GM20000 (cell line): ENCODE results near the gene SPRED2.

Source experiments
- DNase-seq: peaks from one replicate; pipeline ENCODE4 v3.0.0; 2012; ENCODE audit warnings: low spot score
- TF ChIP-seq, protein P1 (sequence below): IDR thresholded peaks from 2 replicates; pipeline ENCODE4 v1.5.1; 2012; ENCODE audit warnings: mild to moderate bottlenecking, control low read depth; ENCODE audit errors: extremely low read depth, missing control alignments

Gene SPRED2

DNA sequence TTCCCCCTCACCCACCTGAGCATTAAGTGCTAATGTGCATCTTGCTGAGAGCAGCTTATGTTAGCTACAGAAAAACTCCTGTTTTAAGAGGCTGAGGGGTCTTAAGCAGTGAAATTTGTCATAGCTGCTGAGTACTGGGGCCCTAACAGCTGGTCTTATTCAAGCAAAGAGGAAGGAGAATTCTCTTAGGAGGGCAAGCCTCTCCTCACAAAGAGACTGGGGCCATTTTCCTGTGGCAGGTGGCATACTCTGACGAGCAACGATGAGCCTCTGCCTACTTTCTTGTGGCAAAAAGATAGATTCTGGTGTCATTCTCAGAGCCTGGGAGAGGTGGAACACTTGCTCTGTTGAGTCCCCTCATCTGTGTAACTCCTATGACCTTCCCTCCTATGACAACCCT is 53.2 kb downstream of the SPRED2 start:
- DNase-seq, result no peak
- TF ChIP-seq, protein P1, sequence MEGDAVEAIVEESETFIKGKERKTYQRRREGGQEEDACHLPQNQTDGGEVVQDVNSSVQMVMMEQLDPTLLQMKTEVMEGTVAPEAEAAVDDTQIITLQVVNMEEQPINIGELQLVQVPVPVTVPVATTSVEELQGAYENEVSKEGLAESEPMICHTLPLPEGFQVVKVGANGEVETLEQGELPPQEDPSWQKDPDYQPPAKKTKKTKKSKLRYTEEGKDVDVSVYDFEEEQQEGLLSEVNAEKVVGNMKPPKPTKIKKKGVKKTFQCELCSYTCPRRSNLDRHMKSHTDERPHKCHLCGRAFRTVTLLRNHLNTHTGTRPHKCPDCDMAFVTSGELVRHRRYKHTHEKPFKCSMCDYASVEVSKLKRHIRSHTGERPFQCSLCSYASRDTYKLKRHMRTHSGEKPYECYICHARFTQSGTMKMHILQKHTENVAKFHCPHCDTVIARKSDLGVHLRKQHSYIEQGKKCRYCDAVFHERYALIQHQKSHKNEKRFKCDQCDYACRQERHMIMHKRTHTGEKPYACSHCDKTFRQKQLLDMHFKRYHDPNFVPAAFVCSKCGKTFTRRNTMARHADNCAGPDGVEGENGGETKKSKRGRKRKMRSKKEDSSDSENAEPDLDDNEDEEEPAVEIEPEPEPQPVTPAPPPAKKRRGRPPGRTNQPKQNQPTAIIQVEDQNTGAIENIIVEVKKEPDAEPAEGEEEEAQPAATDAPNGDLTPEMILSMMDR, result no peak

DNA sequence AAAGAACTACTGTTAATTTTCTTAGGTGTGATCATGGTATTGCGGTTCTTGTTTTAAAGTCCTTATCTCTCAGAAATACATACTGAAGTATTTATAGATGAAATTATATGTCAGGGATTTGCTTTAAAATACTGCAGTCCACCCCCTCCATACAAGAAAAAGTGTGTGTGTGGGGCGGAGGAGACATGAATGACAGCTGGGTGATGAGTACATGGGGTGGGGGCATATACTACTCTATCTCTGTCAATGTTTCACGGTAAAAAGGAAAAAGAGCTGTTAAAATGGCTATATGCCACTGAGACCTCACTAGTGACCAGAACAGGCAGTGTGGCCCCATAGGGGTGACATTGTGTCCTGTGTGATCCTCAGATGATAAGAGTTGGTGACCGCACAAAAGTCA is 54.1 kb downstream of the SPRED2 start:
- TF ChIP-seq, protein P1, result no peak

DNA sequence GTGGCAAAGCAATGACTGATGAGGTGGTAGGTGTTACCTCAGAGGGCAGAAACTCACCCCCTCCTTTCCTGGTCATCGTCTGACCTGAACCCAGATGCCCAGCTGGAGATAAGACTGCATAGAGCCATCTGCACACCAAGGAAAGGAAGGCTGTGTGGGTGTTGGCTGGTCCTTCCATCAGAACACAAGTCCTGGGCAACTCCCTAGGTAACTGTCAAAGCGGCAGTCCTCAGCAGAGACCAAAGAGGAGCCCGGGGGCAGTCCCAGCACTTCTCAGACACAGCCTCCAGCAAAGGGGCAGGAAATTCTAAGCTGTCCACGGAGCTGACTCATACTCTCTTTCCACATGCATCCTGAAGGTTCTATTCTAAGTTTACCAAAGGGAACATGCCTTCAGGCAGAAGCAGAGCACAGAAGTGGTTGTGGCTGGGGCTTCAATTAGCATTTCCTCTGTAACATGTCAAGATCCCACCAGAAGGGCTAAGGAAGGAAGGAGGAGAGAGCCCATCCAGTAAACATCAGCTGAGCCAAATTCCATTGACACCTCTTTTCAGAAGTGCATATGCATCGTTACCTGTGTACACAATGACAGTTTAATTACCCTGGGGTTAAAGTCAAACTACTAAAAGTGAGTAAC is 54.7 kb downstream of the SPRED2 start:
- no peak for DNase-seq
- TF ChIP-seq, protein P1, result no peak

More for the DNA sequence above, 54.1 kb downstream of the SPRED2 start:
- no peak for DNase-seq

DNA sequence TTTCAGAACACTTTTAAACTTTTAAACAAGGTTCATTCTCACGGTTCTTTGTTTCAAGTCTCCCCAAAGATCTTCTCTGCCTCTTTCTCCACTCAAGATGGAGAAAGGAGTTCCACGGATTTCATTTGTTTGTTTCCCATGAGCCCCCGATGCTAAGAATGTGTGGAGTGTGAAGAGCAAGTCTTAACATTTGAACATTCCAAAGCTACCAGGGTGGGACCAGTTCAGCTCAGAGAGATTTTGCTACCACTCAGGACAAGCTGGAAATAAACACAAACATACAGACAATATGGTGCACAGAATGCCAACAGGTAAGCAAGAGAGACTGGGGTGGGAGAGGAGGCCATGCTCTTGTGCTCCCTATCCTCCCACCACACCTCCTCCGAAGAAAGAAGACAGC is 56.7 kb downstream of the SPRED2 start:
- TF ChIP-seq, protein P1, result no peak
- DNase-seq, result no peak

DNA sequence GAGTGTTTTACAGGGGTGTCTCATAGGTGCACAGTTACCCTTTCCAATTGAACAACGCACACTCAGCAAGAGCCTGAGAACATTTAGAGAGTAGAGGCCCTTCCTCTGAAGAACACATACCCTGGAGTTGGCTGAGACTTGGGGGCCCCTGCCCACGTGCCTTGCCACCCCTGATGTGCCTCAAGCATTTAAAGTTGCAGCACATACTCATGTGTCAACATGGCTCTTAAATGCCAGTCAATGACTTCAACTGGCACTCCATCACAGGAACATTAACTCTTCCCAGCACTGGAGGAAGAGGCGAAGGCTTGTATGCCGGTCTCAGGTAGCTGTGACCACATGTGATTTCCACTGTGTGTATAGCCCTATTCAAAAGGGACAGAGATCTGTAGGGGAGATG is 57.4 kb downstream of the SPRED2 start:
- TF ChIP-seq, protein P1, result no peak
- DNase-seq, result no peak

DNA sequence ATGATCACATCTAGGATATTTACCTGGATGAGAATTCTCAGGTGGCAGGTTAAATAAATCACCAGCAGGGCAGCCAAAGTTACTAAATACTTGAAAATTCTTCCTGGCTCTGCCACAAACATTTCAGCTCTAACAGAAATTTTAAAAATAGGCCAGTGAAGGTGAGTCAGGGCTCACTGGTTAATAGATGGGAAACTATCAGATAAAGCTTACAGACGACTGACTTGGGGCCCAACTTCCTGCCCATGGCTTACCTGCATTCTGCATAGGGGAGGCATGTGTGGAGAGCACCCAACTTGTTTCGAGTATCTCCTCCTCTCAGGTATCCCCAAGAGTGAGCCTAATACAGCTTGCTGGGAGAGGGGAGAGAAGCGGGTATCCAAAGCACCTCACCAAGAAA is 57.8 kb downstream of the SPRED2 start:
- TF ChIP-seq, protein P1, result no peak
- no peak for DNase-seq

DNA sequence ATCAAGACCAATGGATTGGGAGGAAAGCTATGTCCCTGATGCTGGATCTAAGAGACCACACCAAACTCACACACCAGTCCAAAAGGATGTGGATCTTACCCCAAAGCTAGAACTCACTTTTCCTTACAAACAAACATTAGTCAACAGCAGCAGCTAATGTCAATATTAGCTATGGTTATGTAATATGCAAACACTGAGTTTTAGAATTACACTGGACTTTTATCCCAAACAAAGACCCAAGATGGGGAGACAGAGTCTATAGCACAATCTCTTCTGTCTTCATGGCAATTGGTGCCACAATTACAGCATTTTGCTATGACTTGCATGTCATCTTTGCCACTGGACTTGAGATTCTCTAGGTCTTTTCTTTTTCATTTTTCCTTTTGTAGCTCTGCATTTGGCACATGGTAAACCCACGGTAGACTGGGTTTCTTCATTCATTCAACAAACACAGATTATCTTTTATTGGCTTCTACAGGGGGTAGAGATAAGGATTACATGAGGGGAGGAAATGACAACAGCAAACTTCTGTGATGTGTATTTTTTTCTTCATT is 59.0 kb downstream of the SPRED2 start:
- no peak for DNase-seq
- TF ChIP-seq, protein P1, result no peak
